Activated CD4-positive, alpha-beta T cell treated with anti-CD3 and anti-CD28 coated beads, Interleukin-2, amount 10 ng/mL, durations not matched to agents 7 days and 5 days (primary cell): ENCODE measurements around the gene NOL7. TPM values are rescaled to one million over a fixed set of nuclear protein-coding genes. Genes with fewer than 3 reads are reported as not detected.

ENCODE experiments used
- CTCF ChIA-PET: fragments of 350-600 bp; sonication (Branson Sonifier 250); formaldehyde crosslinking; loops from one replicate; lab custom pipeline; 2021; ENCODE audit warnings: antibody characterized with exemption; lab: Charles Lee
- POLR2A ChIA-PET: fragments of 350-600 bp; sonication (Branson Sonifier 250); formaldehyde crosslinking; loops from one replicate; lab custom pipeline; 2021; ENCODE audit warnings: antibody characterized with exemption; lab: Charles Lee
- DNase-seq: peaks from one replicate; pipeline ENCODE4 v3.0.0-alpha.2; 2020
- H3K27ac Mint-ChIP-seq: one replicate; pipeline ENCODE4 v1.8.0; 2021; ENCODE audit warnings: mild to moderate bottlenecking, moderate library complexity, mixed read lengths
- H3K27me3 Mint-ChIP-seq: one replicate; pipeline ENCODE4 v1.8.0; 2021; ENCODE audit warnings: mixed read lengths
- H3K36me3 Mint-ChIP-seq: one replicate; pipeline ENCODE4 v1.8.0; 2021; ENCODE audit warnings: low read depth, mixed read lengths
- H3K4me1 Mint-ChIP-seq: one replicate; pipeline ENCODE4 v1.8.0; 2021; ENCODE audit warnings: mixed read lengths
- H3K4me3 Mint-ChIP-seq: one replicate; pipeline ENCODE4 v1.8.0; 2021; ENCODE audit warnings: mild to moderate bottlenecking, moderate library complexity, mixed read lengths
- H3K9me3 Mint-ChIP-seq: one replicate; pipeline ENCODE4 v1.8.0; 2021; ENCODE audit warnings: mixed read lengths
- total RNA-seq, 2 experiments: library from RNA; stranded (reverse); gene quantifications; one replicate each; pipeline ENCODE4 v1.2.3, GENCODE V29; 2021

The NOL7 gene
- total RNA-seq, 2 experiments from 2014 or later, result 53.5 to 57.7 TPM

DNA sequence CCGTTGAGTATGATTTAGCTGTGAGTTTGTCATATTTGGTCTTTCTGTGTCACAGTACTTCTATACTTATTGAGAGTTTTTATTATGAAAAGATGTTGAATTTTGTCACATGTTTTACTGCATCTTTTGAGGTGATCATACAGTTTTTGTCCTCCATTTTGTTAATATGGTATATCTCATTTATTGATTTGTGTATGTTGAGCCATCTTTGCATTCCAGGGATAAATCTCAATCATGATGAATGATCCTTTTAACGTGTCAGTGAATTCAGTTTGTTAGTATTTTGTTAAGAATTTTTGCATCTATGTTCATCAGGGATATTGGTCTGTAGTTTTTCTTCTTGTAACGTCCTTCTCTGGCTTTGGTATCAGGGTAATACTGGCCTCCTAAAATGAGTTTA, 37.2 kb upstream of the NOL7 start:
- peaks cover 6% of the 10 kb centered on the region for H3K9me3 Mint-ChIP-seq
- DNase-seq, result no peak
- H3K4me1 Mint-ChIP-seq, result peaks cover 29% of the 10 kb centered on the region
- CTCF ChIA-PET, result no interaction called here
- H3K36me3 Mint-ChIP-seq, result peaks cover 17% of the 10 kb centered on the region
- H3K27ac Mint-ChIP-seq, result no peak overlapping the region
- H3K4me3 Mint-ChIP-seq, result no peak overlapping the region
- H3K27me3 Mint-ChIP-seq, result no peaks in the 10 kb centered on the region
- POLR2A ChIA-PET, result no interaction called here

DNA sequence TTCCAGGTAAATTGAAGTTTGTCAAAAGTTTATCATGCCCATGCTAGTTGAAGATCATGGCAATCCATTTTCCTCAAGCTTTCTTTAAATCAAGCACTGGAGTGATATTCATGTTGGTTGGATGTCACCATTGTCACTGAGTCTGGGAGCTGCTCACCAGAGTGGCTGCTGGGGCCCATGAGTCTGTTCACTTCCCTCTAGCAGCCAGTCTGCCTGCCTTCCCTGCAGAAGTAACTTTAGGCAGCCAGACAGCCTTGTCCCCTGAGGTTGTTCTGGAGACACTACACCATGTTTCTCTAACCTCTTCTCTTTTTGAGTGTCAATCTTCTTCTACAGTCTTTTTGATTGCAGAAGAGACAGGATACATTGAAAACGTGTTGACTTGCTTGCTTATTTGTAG, 35.2 kb upstream of the NOL7 start:
- Mint-ChIP-seq H3K4me1 (peaks cover 17% of the 10 kb centered on the region), H3K27ac (no peak overlapping the region), H3K9me3 (peaks cover 6% of the 10 kb centered on the region), H3K36me3 (peaks cover 23% of the 10 kb centered on the region), H3K4me3 (no peak overlapping the region), H3K27me3 (no peaks in the 10 kb centered on the region)
- ChIA-PET CTCF (interaction anchor here (1.0 kb wide), 1 partner anchor 14 kb away, joined by 3 read pairs; no protein-coding TSS in a partner anchor), POLR2A (no interaction called here)
- no peak for DNase-seq

DNA sequence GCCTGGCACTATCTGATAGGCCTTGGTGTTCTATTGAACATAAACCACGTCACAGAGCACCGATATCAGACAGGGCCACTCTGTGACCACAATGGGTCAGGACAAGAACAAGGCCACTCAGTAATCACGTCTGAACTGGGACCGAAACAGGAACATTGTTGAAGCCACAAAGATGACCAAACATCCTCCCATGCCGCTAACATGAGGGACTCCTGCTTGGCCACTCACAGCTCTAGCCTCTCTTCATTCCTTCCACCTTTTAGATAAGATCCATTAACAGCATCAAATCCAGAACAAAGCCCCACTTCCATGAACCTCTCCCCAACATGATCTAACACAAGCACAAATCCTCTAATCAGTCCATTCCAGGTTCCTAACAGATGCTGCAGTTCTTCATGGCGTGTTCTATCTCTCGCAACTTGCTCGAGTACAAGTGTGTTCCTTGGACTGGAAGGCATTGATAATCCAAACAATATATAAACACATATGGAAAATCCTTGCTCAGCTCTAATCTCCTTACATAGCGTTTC, 33.4 kb upstream of the NOL7 start:
- ChIA-PET POLR2A (no interaction called here), CTCF (no interaction called here)
- H3K4me3 Mint-ChIP-seq, result no peak overlapping the region
- peaks cover 34% of the 10 kb centered on the region for H3K36me3 Mint-ChIP-seq
- no peak for DNase-seq
- no peaks in the 10 kb centered on the region for H3K27me3 Mint-ChIP-seq
- H3K9me3 Mint-ChIP-seq, result peaks cover 6% of the 10 kb centered on the region
- H3K4me1 Mint-ChIP-seq, result peaks cover 2% of the 10 kb centered on the region
- H3K27ac Mint-ChIP-seq, result no peak overlapping the region

DNA sequence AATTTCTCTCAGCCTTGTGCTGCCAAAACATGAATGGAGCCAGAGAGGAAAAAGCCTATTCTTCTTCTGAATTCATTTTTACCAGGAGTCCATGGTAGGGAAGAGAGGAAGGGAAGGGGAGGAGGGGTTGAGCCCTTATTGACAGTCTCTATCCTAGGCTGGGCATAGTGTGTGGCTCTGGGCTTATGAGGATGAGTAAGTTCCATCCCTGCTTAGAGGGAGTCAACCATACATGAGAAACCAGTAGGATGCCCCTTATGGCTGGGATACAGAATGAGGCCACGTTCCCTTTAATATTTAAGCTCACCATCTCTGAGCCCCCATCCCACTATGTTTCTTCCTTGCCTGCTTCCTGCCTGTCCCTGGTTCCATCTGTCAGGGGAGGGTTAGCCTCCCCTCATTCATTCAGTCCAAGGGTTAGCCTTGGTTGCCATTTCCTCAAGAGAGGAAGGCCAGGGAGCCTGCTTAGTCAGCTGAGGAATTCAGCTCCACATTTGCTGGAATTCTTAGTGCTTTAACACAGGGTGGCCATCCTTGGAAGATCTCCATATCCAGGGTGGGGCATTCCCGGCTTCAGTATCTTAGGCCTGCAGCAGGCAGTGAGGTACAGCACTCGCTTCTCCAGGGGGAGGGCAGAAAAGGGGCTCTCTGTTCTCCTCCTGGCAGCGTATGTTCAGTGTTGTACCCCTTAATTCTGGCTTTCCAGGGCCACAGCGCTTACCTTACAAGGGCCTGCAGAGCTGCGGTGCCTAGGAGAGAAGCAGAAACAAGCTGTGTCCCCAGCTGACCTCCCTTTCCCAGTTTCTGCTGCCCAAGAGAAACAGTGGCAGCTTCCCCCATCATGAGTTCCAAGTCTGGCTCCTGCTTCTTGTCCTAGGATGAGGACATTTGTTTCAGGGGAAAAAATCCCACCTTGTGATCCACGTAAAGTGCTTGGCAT, 28.3 kb upstream of the NOL7 start:
- H3K4me1 Mint-ChIP-seq, result no peaks in the 10 kb centered on the region
- H3K9me3 Mint-ChIP-seq, result no peaks in the 10 kb centered on the region
- POLR2A ChIA-PET, result no interaction called here
- no peaks in the 10 kb centered on the region for H3K27me3 Mint-ChIP-seq
- H3K36me3 Mint-ChIP-seq, result peaks cover 22% of the 10 kb centered on the region
- no peak overlapping the region for H3K4me3 Mint-ChIP-seq
- H3K27ac Mint-ChIP-seq, result no peak overlapping the region
- DNase-seq, result no peak
- CTCF ChIA-PET, result interaction anchor here (0.6 to 4.4 kb wide), 4 partner anchors 12 to 480 kb away, joined by 3 to 17 read pairs (median 4); partner anchors contain the start of genes NOL7 and SIRT5

GRCh38 chr6:13589801-13590200, 25.3 kb upstream of the NOL7 start:
- Mint-ChIP-seq H3K4me1 (peaks cover 8% of the 10 kb centered on the region), H3K9me3 (no peaks in the 10 kb centered on the region), H3K27me3 (no peaks in the 10 kb centered on the region), H3K36me3 (peaks cover 18% of the 10 kb centered on the region), H3K4me3 (no peak overlapping the region), H3K27ac (no peak overlapping the region)
- CTCF ChIA-PET, result interaction anchor here (4.4 kb wide), 1 partner anchor 15 kb away, joined by 17 read pairs; the partner anchor contains the start of gene SIRT5
- POLR2A ChIA-PET, result no interaction called here
- no peak for DNase-seq

DNA sequence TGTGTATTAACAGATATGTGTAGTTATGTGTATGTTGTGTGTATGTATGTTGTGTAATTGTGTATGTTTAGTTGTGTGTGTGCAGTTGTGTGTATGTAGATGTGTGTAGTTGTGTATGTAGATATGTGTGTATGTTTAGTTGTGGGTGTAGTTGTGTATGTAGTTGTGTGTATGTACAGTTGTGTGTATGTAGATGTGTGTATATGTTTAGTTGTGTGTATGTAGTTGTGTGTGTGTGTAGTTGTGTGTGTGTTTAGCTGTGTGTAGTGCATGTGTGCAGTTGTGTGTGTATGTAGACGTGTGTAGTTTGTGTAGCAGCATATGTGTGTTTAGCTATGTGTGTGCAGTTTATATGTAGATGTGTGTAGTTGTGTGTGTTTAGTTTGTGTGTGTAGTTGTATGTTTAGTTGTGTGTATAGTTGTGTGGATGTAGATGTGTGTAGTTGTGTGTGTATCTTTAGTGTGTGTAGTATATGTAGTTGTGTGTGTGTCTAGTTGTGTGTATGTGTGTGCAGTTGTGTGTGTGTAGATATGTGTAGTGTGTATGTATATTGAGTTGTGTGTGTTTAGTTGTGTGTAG, 24.5 kb upstream of the NOL7 start:
- H3K27ac Mint-ChIP-seq, result no peak overlapping the region
- ChIA-PET CTCF (interaction anchor here (1.3 kb wide), 1 partner anchor 24 kb away, joined by 4 read pairs; the partner anchor contains the start of gene NOL7), POLR2A (no interaction called here)
- no peaks in the 10 kb centered on the region for H3K27me3 Mint-ChIP-seq
- no peak for DNase-seq
- H3K36me3 Mint-ChIP-seq, result peaks cover 13% of the 10 kb centered on the region
- H3K9me3 Mint-ChIP-seq, result no peaks in the 10 kb centered on the region
- peaks cover 14% of the 10 kb centered on the region for H3K4me1 Mint-ChIP-seq
- no peak overlapping the region for H3K4me3 Mint-ChIP-seq

GRCh38 chr6:13591205-13591921, 23.8 kb upstream of the NOL7 start:
- ChIA-PET POLR2A (no interaction called here), CTCF (interaction anchor here (1.3 kb wide), 1 partner anchor 24 kb away, joined by 4 read pairs; the partner anchor contains the start of gene NOL7)
- no peak overlapping the region for H3K4me3 Mint-ChIP-seq
- H3K27me3 Mint-ChIP-seq, result no peaks in the 10 kb centered on the region
- H3K9me3 Mint-ChIP-seq, result no peaks in the 10 kb centered on the region
- no peak for DNase-seq
- peaks cover 17% of the 10 kb centered on the region for H3K4me1 Mint-ChIP-seq
- H3K36me3 Mint-ChIP-seq, result peaks cover 10% of the 10 kb centered on the region
- H3K27ac Mint-ChIP-seq, result no peak overlapping the region

- Mint-ChIP-seq H3K36me3 (peaks cover 15% of the 10 kb centered on the region), H3K9me3 (no peaks in the 10 kb centered on the region)
- no peak for DNase-seq
Observed at GRCh38 chr6:13593103-13593502, 22.0 kb upstream of the NOL7 start.

GRCh38 chr6:13593720-13594119, 21.4 kb upstream of the NOL7 start:
- DNase-seq, result no peak
- Mint-ChIP-seq H3K4me3 (no peak overlapping the region), H3K36me3 (peaks cover 18% of the 10 kb centered on the region), H3K4me1 (peaks cover 21% of the 10 kb centered on the region), H3K9me3 (no peaks in the 10 kb centered on the region), H3K27ac (no peak overlapping the region), H3K27me3 (no peaks in the 10 kb centered on the region)
- CTCF ChIA-PET, result interaction anchor here (0.5 to 1.0 kb wide), 4 partner anchors 11 to 1572 kb away, joined by 3 to 5 read pairs (median 4); no protein-coding TSS in a partner anchor
- POLR2A ChIA-PET, result no interaction called here

More at GRCh38 chr6:13593103-13593502, 22.0 kb upstream of the NOL7 start:
- peaks cover 21% of the 10 kb centered on the region for H3K4me1 Mint-ChIP-seq
- ChIA-PET POLR2A (no interaction called here), CTCF (interaction anchor here (1.4 kb wide), 1 partner anchor 18 kb away, joined by 8 read pairs; the partner anchor contains the start of gene SIRT5)
- H3K27ac Mint-ChIP-seq, result peak overlapping the region; percentile 60
- no peaks in the 10 kb centered on the region for H3K27me3 Mint-ChIP-seq
- no peak overlapping the region for H3K4me3 Mint-ChIP-seq

DNA sequence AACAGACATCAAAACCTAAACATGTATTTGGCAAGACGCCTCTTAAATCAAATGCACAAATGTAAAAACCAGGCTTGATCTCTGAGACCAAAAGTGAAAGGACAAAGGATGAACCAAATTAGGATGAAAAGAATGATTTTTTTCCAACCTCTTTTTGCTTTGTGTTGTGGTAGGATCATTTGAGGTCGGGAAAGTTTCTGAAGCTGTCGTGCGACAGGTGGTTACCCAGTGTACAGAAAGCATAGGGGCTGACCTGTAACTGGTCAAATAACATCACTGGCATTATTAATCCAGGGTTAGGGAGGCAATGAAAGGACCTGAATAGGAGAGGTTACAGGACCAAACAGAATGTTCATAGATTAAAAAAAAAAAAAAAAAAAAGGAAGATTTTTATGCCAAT, 18.1 kb upstream of the NOL7 start:
- no peak overlapping the region for H3K27ac Mint-ChIP-seq
- H3K36me3 Mint-ChIP-seq, result peaks cover 26% of the 10 kb centered on the region
- peaks cover 21% of the 10 kb centered on the region for H3K4me1 Mint-ChIP-seq
- H3K27me3 Mint-ChIP-seq, result no peaks in the 10 kb centered on the region
- ChIA-PET POLR2A (no interaction called here), CTCF (no interaction called here)
- no peaks in the 10 kb centered on the region for H3K9me3 Mint-ChIP-seq
- DNase-seq, result no peak
- no peak overlapping the region for H3K4me3 Mint-ChIP-seq

GRCh38 chr6:13600036-13600435, 15.1 kb upstream of the NOL7 start:
- no peak for DNase-seq
- no peak overlapping the region for H3K4me3 Mint-ChIP-seq
- POLR2A ChIA-PET, result no interaction called here
- H3K27me3 Mint-ChIP-seq, result no peaks in the 10 kb centered on the region
- H3K4me1 Mint-ChIP-seq, result peaks cover 12% of the 10 kb centered on the region
- H3K27ac Mint-ChIP-seq, result no peak overlapping the region
- CTCF ChIA-PET, result no interaction called here
- H3K9me3 Mint-ChIP-seq, result no peaks in the 10 kb centered on the region
- H3K36me3 Mint-ChIP-seq, result peaks cover 29% of the 10 kb centered on the region

- no peak overlapping the region for H3K27ac Mint-ChIP-seq
Observed at GRCh38 chr6:13604135-13604534, 11.0 kb upstream of the NOL7 start.

More at GRCh38 chr6:13604135-13604534, 11.0 kb upstream of the NOL7 start:
- H3K4me3 Mint-ChIP-seq, result no peak overlapping the region
- no peaks in the 10 kb centered on the region for H3K27me3 Mint-ChIP-seq
- H3K9me3 Mint-ChIP-seq, result no peaks in the 10 kb centered on the region
- peaks cover 16% of the 10 kb centered on the region for H3K36me3 Mint-ChIP-seq
- ChIA-PET POLR2A (no interaction called here), CTCF (interaction anchor here (1.2 to 3.4 kb wide), 3 partner anchors 10 to 12 kb away, joined by 4 to 15 read pairs (median 4); partner anchors contain the start of gene NOL7)
- no peak for DNase-seq
- H3K4me1 Mint-ChIP-seq, result no peaks in the 10 kb centered on the region
